ENCODE results near the gene IL22RA2. TPM values are rescaled to one million over a fixed set of nuclear protein-coding genes. Genes with fewer than 3 reads are reported as not detected.

Gene IL22RA2
- total and polyA plus RNA-seq, 9 of the 15 experiments (the other 6 are each of a cell fraction or from before 2014, with no cell fraction given), result 0.03 TPM; not detected in 8

DNA sequence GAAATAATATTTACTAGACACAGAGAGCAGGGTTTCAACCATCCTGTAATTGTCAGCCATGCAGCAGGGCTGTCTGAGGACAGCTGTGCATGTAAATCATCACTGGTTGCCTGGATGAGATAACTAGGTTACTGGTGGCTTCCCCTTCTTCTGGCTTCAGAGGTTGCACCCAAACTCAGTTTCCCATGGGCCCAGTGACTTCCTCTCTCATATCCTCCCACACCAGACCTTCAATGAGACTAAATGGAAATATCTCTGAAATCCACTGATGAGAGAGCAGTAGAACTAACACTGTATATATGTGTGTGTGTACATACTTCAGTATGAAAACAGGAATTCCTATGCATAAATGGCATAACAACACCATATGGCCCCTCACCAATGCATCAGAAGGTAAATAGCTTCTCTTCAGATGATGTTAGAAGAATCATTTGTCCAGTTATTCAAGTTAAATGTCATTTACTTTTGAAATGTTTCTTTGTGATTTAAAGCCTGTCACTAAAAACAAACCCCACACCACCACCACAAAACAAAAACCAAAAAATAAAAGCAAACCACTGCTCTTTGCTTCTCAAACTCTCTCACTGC, 77.7 kb downstream of the IL22RA2 start (continued):
- no peak for TF ChIP-seq ZNF395 (CRISPR knock-in tag; IDR thresholded peaks at IDR 0.05)
- TF ChIP-seq ZC3H4 (CRISPR knock-in tag; IDR thresholded peaks at IDR 0.05; ENCODE audit: borderline replicate concordance), result no peak
- no peak for TF ChIP-seq RBM34 (IDR thresholded peaks at IDR 0.05; ENCODE audit: borderline replicate concordance, insufficient read depth, low read length)
- TF ChIP-seq EHMT2 (IDR thresholded peaks at IDR 0.05), result no peak
- TF ChIP-seq EP400 (IDR thresholded peaks at IDR 0.05), result no peak
- peak; percentile 61 for TF ChIP-seq MEIS2 (IDR thresholded peaks at IDR 0.05; ENCODE audit: partially characterized antibody)
- no peak for TF ChIP-seq SMAD2 (IDR thresholded peaks at IDR 0.05; ENCODE audit: low read depth, low read length)
- no peak for TF ChIP-seq MIER1 (IDR thresholded peaks at IDR 0.05; ENCODE audit: low read depth)
- TF ChIP-seq ZNF76 (CRISPR knock-in tag; IDR thresholded peaks at IDR 0.05; ENCODE audit: borderline replicate concordance), result no peak
- no peak for TF ChIP-seq MAFG (tag; conservative IDR thresholded peaks at IDR 0.05)
- no peak for TF ChIP-seq ZNF707 (CRISPR knock-in tag; conservative IDR thresholded peaks at IDR 0.05)
- no peak for TF ChIP-seq ZEB2 (IDR thresholded peaks at IDR 0.05)
- TF ChIP-seq BCL6 (CRISPR knock-in tag; IDR thresholded peaks at IDR 0.05), result no peak
- TF ChIP-seq, protein P1, sequence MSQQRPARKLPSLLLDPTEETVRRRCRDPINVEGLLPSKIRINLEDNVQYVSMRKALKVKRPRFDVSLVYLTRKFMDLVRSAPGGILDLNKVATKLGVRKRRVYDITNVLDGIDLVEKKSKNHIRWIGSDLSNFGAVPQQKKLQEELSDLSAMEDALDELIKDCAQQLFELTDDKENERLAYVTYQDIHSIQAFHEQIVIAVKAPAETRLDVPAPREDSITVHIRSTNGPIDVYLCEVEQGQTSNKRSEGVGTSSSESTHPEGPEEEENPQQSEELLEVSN (IDR thresholded peaks at IDR 0.05; ENCODE audit: borderline replicate concordance in 1 of 2, extremely low read depth in 1 of 2, insufficient read depth in 1 of 2, insufficient read length in 1 of 2, low read depth in 1 of 2, low read length in 1 of 2, poor library complexity in 1 of 2, severe bottlenecking in 1 of 2), result no peak
- no peak for TF ChIP-seq ETV5 (CRISPR knock-in tag; IDR thresholded peaks at IDR 0.05; ENCODE audit: low read depth)

Data from K562 (cell line).